ENCODE results near the gene OR10X1. TPM values are rescaled to one million over a fixed set of nuclear protein-coding genes. Genes with fewer than 3 reads are reported as not detected.

Gene OR10X1
- total RNA-seq, 2 donors from 2014 or later: not detected

DNA sequence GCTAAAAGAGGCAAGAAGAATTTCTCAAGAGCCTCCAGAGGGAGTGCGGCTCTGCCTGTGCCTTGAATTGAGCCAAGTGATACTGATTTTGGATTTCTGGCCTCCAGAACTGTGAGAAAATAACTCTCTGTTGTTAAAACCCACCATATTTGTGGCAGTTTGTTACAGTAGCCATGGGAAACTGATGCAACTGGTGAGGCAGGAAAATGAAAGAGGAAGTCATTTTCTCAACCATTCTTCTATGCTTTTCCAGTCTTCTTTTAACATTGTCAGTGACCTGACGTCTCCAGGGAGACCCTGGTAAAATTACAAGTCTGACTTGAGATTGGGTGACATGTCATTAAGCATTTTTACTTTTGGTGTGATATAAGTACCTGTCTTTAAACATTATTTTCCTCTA, 15.1 kb downstream of the OR10X1 start:
- H3K27ac ChIP-seq: no peak overlapping the region
- intact Hi-C loops (cut with DNase I): no loop called here
- no peak overlapping the region for H3K9ac ChIP-seq (ENCODE audit: low read depth in 2 of 2, low read length in 2 of 2)
- no peaks in the 10 kb centered on the region for H3K36me3 ChIP-seq
- H3K4me3 ChIP-seq: no peak overlapping the region
- H3K27me3 ChIP-seq: no peaks in the 10 kb centered on the region
- no peak for DNase-seq
- no peaks in the 10 kb centered on the region for H3K4me1 ChIP-seq
- TF ChIP-seq CTCF (IDR thresholded peaks at IDR 0.05): no peak
- H3K9me3 ChIP-seq: no peaks in the 10 kb centered on the region

DNA sequence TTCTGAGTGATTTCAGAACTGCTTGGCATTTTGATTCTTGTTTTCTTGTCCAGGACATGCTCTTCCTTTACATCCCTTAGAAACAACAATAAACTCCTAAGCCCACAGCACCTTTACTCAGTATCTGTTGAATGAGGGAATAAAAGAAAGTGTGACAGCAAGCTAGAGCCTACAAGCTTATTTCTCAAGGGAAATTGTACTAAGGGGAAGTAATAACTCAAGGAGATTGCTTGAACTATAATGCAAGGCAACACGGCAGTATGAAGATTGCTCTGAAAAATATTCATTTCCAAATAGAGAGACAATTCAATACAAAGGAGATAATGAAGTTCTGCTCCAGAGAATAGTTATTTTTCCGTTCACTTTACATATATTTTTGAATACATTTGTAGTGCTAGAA, 15.8 kb downstream of the OR10X1 start:
- Histone ChIP-seq H3K9ac (ENCODE audit: low read depth in 2 of 2, low read length in 2 of 2) (no peak overlapping the region), H3K4me3 (no peak overlapping the region), H3K27me3 (no peaks in the 10 kb centered on the region), H3K36me3 (no peaks in the 10 kb centered on the region), H3K4me1 (no peaks in the 10 kb centered on the region), H3K27ac (no peak overlapping the region), H3K9me3 (no peaks in the 10 kb centered on the region)
- no peak for DNase-seq
- TF ChIP-seq CTCF (IDR thresholded peaks at IDR 0.05): no peak
- intact Hi-C loops (cut with DNase I): no loop called here

DNA sequence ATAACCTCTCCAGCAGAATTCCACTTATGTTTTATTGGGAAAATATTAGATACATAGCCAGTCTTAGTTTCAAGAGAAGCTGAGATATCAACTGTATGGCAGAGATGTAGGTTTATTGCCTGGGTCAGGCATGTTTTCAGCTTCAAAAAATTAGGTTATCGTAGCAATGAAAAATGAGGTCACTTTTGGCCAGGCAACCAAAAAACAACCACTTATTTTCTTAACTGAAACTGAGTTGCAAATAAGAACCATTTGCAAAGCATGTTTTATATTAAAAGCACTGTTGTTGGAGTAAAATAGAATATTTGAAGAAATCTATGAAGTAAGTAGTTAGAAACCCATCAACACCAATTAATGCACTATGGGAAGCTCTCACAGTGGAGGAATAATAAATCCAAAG, 20.0 kb downstream of the OR10X1 start:
- intact Hi-C loops (cut with DNase I): no loop called here
- Histone ChIP-seq H3K27me3 (no peaks in the 10 kb centered on the region), H3K4me1 (no peaks in the 10 kb centered on the region), H3K27ac (no peak overlapping the region), H3K36me3 (no peaks in the 10 kb centered on the region), H3K9me3 (no peaks in the 10 kb centered on the region), H3K9ac (ENCODE audit: low read depth in 2 of 2, low read length in 2 of 2) (no peak overlapping the region), H3K4me3 (no peak overlapping the region)
- no peak for TF ChIP-seq CTCF (IDR thresholded peaks at IDR 0.05)
- DNase-seq: no peak

- H3K4me3 ChIP-seq: no peak within 1 kb of the TSS
- H3K4me1 ChIP-seq: no peaks in the 10 kb centered on the region
- intact Hi-C loops (cut with DNase I): no loop called here
- no peak for TF ChIP-seq CTCF (IDR thresholded peaks at IDR 0.05)
- no peak within 1 kb of the TSS for H3K9ac ChIP-seq (ENCODE audit: low read depth in 2 of 2, low read length in 2 of 2)
- no peak within 1 kb of the TSS for H3K27ac ChIP-seq
- no peaks in the 10 kb centered on the region for H3K27me3 ChIP-seq
- H3K36me3 ChIP-seq: no peaks in the 10 kb centered on the region
- H3K9me3 ChIP-seq: no peaks in the 10 kb centered on the region
- no peak for DNase-seq
Observed at GRCh38 chr1:158554352-158554751, 25.3 kb downstream of the OR10X1 start, which contains the start of gene OR6Y1. OR6Y1 (minus strand) TSS chr1:158554405; CDS start chr1:158548105, 6,300 bp downstream.

GRCh38 chr1:158552296-158552695, 27.4 kb downstream of the OR10X1 start:
- Histone ChIP-seq H3K9ac (ENCODE audit: low read depth in 2 of 2, low read length in 2 of 2) (no peak overlapping the region), H3K4me1 (no peaks in the 10 kb centered on the region), H3K27me3 (no peaks in the 10 kb centered on the region), H3K4me3 (no peak overlapping the region), H3K36me3 (no peaks in the 10 kb centered on the region), H3K9me3 (no peaks in the 10 kb centered on the region), H3K27ac (no peak overlapping the region)
- no peak for TF ChIP-seq CTCF (IDR thresholded peaks at IDR 0.05)
- intact Hi-C loops (cut with DNase I): no loop called here
- no peak for DNase-seq

- H3K4me1 ChIP-seq: no peaks in the 10 kb centered on the region
- no peaks in the 10 kb centered on the region for H3K9me3 ChIP-seq
- no peaks in the 10 kb centered on the region for H3K27me3 ChIP-seq
- intact Hi-C loops (cut with DNase I): no loop called here
- no peaks in the 10 kb centered on the region for H3K36me3 ChIP-seq
- DNase-seq: no peak
- no peak overlapping the region for H3K4me3 ChIP-seq
- H3K27ac ChIP-seq: no peak overlapping the region
- no peak for TF ChIP-seq CTCF (IDR thresholded peaks at IDR 0.05)
- no peak overlapping the region for H3K9ac ChIP-seq (ENCODE audit: low read depth in 2 of 2, low read length in 2 of 2)
Observed at GRCh38 chr1:158547533-158547932, 32.2 kb downstream of the OR10X1 start.
